ENCODE data around the gene SPECC1L. TPM values are rescaled to one million over a fixed set of nuclear protein-coding genes. Genes with fewer than 3 reads are reported as not detected.

Gene SPECC1L
- total RNA-seq, 1 donor = 40.2 TPM

DNA sequence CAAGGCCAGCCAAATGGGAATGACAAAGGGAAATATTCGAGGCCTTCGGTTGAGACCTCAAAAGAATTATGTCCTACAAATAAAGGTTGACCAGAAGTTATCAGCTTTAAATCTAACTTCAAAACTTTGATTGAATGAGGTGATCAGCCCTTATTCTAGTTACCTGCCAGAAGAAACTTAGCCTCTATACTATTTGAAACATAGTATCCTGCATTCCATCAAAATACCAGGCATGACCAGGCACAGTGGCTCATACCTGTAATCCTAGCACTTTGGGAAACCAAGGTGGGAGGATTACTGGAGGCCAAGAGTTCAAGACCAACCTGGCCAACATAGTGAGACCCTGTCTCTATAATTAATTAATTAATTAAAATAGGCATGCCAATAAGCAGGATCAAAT lies 112.4 kb downstream of the SPECC1L start:
- no peak overlapping the region for H3K4me3 ChIP-seq (ENCODE audit: low read depth, low read length)
- DNase-seq (ENCODE audit: low read depth) = no peak
- TF ChIP-seq CTCF (IDR thresholded peaks at IDR 0.05; ENCODE audit: insufficient read depth, low read depth, low read length) = no peak

DNA sequence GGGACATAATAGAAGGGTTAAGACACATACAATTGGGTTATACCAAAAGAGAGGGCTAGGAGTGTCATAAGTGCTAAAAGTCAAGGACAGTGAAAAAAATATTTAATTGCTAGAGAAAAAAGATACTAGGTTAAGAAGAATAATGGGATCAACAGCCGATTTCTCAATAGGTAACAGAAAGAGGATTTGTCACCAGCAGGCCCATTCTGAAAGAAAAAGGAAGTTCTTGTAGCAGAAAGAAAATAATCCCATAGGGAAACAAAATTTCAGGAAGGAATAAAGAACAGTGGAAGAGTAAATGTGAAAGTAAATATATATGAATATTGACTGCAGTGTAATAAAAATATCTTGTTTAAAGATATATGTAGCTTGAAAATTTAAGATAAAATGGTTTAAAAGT lies 113.5 kb downstream of the SPECC1L start:
- no peak for DNase-seq (ENCODE audit: low read depth)
- TF ChIP-seq CTCF (IDR thresholded peaks at IDR 0.05; ENCODE audit: insufficient read depth, low read depth, low read length) = no peak
- H3K4me3 ChIP-seq (ENCODE audit: low read depth, low read length) = no peak overlapping the region

- DNase-seq (ENCODE audit: low read depth) = no peak
- H3K4me3 ChIP-seq (ENCODE audit: low read depth, low read length) = no peak overlapping the region
- no peak for TF ChIP-seq CTCF (IDR thresholded peaks at IDR 0.05; ENCODE audit: insufficient read depth, low read depth, low read length)
These were observed 116.4 kb downstream of the SPECC1L start for GRCh38 chr22:24386937-24387471.

DNA sequence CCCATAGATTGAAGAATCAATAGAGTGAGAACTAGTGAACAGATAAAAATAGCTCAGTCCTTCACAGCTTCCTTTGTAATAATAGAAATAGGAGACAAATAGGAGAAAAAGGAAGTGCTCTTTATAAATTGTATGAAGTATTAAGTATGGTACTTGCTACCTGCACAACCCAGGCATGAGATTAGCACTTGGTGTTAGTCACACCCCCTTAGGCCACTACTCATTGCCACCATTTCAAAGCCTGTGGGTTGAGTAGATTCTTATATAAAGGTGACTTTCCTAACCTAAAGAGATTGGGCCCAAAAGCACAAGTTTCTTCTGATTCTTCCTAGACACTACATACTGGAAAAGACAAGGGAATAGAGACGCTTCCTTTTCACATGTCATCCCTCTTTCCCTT lies 119.0 kb downstream of the SPECC1L start:
- H3K4me3 ChIP-seq (ENCODE audit: low read depth, low read length) = no peak overlapping the region
- no peak for DNase-seq (ENCODE audit: low read depth)
- no peak for TF ChIP-seq CTCF (IDR thresholded peaks at IDR 0.05; ENCODE audit: insufficient read depth, low read depth, low read length)

- no peak overlapping the region for H3K4me3 ChIP-seq (ENCODE audit: low read depth, low read length)
- DNase-seq (ENCODE audit: low read depth) = no peak
- no peak for TF ChIP-seq CTCF (IDR thresholded peaks at IDR 0.05; ENCODE audit: insufficient read depth, low read depth, low read length)
These were observed 119.5 kb downstream of the SPECC1L start for GRCh38 chr22:24390156-24390555.

DNA sequence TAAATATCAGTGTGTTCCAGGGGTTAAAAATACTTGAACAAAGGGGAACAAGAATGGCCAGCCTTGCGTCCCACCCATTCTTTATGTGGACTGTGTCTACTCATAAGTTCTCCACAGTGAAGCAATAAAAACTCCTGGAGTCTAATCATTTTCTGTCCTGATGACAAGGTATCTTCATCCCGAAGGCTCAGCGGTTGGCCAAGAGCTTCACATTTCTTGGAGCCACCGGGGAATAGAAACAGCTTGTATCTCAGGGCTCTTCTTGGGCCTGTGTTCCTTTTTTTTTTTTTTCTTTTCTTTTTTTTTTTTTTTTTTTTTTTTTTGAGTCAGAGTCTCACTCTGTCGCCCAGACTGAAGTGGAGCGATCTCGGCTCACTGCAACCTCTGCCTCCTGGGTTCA lies 119.9 kb downstream of the SPECC1L start:
- peak; percentile 32 for DNase-seq (ENCODE audit: low read depth)
- no peak for TF ChIP-seq CTCF (IDR thresholded peaks at IDR 0.05; ENCODE audit: insufficient read depth, low read depth, low read length)
- H3K4me3 ChIP-seq (ENCODE audit: low read depth, low read length) = no peak overlapping the region

- peak; percentile 78 for DNase-seq (ENCODE audit: low read depth)
- no peak for TF ChIP-seq CTCF (IDR thresholded peaks at IDR 0.05; ENCODE audit: insufficient read depth, low read depth, low read length)
- H3K4me3 ChIP-seq (ENCODE audit: low read depth, low read length) = no peak overlapping the region
These were observed 121.2 kb downstream of the SPECC1L start for GRCh38 chr22:24391836-24392217.
